ENCODE data around the gene TSLP.

- TF ChIP-seq POLR2A (IDR thresholded peaks at IDR 0.05) (no peak), CTCF (IDR thresholded peaks at IDR 0.05) (no peak)
Observed at GRCh38 chr5:111119221-111119620, 47.7 kb downstream of the TSLP start.

Data from gastroesophageal sphincter (tissue), 3 donors.